ENCODE measurements around the gene PLTP. TPM values are rescaled to one million over a fixed set of nuclear protein-coding genes. Genes with fewer than 3 reads are reported as not detected.

The PLTP gene
- total RNA-seq, 1 experiment from 2014 or later, result 62.5 TPM

- H3K27me3 Mint-ChIP-seq (ENCODE audit: low read depth), result no peaks in the 10 kb centered on the region
- peaks cover 12% of the 10 kb centered on the region; the same call in 1 of the 2 replicates for H3K4me1 ChIP-seq (ENCODE audit: insufficient read depth, low read length)
- H3K56ac ChIP-seq (ENCODE audit: insufficient read length, low read depth, low read length), result no peak overlapping the region
- H3K9me3 Mint-ChIP-seq, result no peaks in the 10 kb centered on the region
- H4K91ac ChIP-seq (ENCODE audit: insufficient read length, low read depth, low read length), result no peak overlapping the region
- H2AFZ ChIP-seq (ENCODE audit: low read length), result no peak overlapping the region
- no peak overlapping the region for H3T11ph ChIP-seq (ENCODE audit: low read length)
- no peak overlapping the region for H3K4ac ChIP-seq (ENCODE audit: low read depth, low read length)
- no peak overlapping the region for H2BK12ac ChIP-seq (ENCODE audit: insufficient read length, low read depth, low read length)
- H3K4me3 Mint-ChIP-seq, result no peak overlapping the region
- H3K23ac ChIP-seq (ENCODE audit: insufficient read length, low read depth, low read length), result no peak overlapping the region
- no peaks in the 10 kb centered on the region for H3K79me1 ChIP-seq (ENCODE audit: insufficient read depth, low read depth, low read length, poor library complexity, severe bottlenecking)
- H4K8ac ChIP-seq (replicated peaks; ENCODE audit: insufficient read length, low read depth, low read length), result no peak overlapping the region
- H2BK20ac ChIP-seq (ENCODE audit: low read depth, low read length, poor library complexity, severe bottlenecking), result no peak overlapping the region
- no peak for DNase-seq
- no peaks in the 10 kb centered on the region for H4K20me1 ChIP-seq (ENCODE audit: control insufficient read depth, insufficient read depth, insufficient read length)
- H2AK5ac ChIP-seq (ENCODE audit: insufficient read length, low read length), result no peak overlapping the region
- H3K9me3 ChIP-seq (ENCODE audit: control insufficient read depth, low read depth, low read length), result no peaks in the 10 kb centered on the region
- H3K4me1 Mint-ChIP-seq, result peaks cover 39 to 44% of the 10 kb centered on the region in 2 experiments
- peaks cover 8 to 37% (median 24%) of the 10 kb centered on the region in 3 experiments; a peak in 6 of 7 replicates for H3K36me3 Mint-ChIP-seq (ENCODE audit: insufficient read depth in 1 of 3, low read depth in 3 of 3)
- no peak overlapping the region for H3K18ac ChIP-seq (ENCODE audit: insufficient read length, low read depth, low read length)
- no peak for TF ChIP-seq CTCF (conservative IDR thresholded peaks at IDR 0.05)
- no peak overlapping the region for H2BK15ac ChIP-seq (ENCODE audit: low read depth, low read length)
- H3K27ac Mint-ChIP-seq, result no peak overlapping the region; a peak in 1 of 7 replicates
- H3K27me3 ChIP-seq (ENCODE audit: insufficient read depth, low read length), result no peaks in the 10 kb centered on the region
- no peak overlapping the region for H2BK5ac ChIP-seq (ENCODE audit: insufficient read length, low read length)
- H3K4me2 ChIP-seq (ENCODE audit: insufficient read depth, insufficient read length, low read length), result no peak overlapping the region
- no peak overlapping the region for H4K5ac ChIP-seq (ENCODE audit: insufficient read length, low read depth, low read length)
- no peaks in the 10 kb centered on the region for H3K23me2 ChIP-seq (ENCODE audit: insufficient read length, low read depth, low read length, poor library complexity, severe bottlenecking)
- no peaks in the 10 kb centered on the region; the same call in 1 of the 2 replicates for H3K79me2 ChIP-seq (ENCODE audit: insufficient read depth, low read length)
- no peak overlapping the region for H3K9ac ChIP-seq (ENCODE audit: extremely low read depth, insufficient read length, low read length)
- no peak overlapping the region for H2BK120ac ChIP-seq (ENCODE audit: low read depth, low read length, poor library complexity, severe bottlenecking)
- no peak overlapping the region for H3K27ac ChIP-seq (ENCODE audit: insufficient read length, low read depth, low read length)
- H3K14ac ChIP-seq (ENCODE audit: insufficient read depth, low read length), result no peak overlapping the region
These were observed 60.5 kb downstream of the PLTP start for GRCh38 chr20:45851501-45851900.
